Activated T-helper 9 cell treated with anti-CD3 and anti-CD28 coated beads, Interleukin-2, amount 50 U/mL, for 16 hours (primary cell): ENCODE data around the gene IL9R.
"Not testable (repeated sequence)": the region's sequence is repeated elsewhere in the genome, so short reads cannot be mapped to it uniquely, and the experiment has no call there.

Experiments
- DNase-seq: peaks from one replicate; pipeline ENCODE4 v3.0.0-alpha.2; 2020; ENCODE audit warnings: low read depth

IL9R gene, protein sequence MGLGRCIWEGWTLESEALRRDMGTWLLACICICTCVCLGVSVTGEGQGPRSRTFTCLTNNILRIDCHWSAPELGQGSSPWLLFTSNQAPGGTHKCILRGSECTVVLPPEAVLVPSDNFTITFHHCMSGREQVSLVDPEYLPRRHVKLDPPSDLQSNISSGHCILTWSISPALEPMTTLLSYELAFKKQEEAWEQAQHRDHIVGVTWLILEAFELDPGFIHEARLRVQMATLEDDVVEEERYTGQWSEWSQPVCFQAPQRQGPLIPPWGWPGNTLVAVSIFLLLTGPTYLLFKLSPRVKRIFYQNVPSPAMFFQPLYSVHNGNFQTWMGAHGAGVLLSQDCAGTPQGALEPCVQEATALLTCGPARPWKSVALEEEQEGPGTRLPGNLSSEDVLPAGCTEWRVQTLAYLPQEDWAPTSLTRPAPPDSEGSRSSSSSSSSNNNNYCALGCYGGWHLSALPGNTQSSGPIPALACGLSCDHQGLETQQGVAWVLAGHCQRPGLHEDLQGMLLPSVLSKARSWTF

GRCh38 chrX:155997436-155997835, at the start of gene IL9R:
IL9R (plus strand) TSS chrX:155997696; CDS start chrX:155997760, 64 bp downstream.
- DNase-seq, result no peak

GRCh38 chrX:155949098-155949497, 48.4 kb upstream of the IL9R start:
- no peak for DNase-seq

- DNase-seq, result no peak
These were observed 46.2 kb upstream of the IL9R start for GRCh38 chrX:155951237-155951789.

- DNase-seq, result no peak
These were observed 44.4 kb upstream of the IL9R start for GRCh38 chrX:155953055-155953454.

DNA sequence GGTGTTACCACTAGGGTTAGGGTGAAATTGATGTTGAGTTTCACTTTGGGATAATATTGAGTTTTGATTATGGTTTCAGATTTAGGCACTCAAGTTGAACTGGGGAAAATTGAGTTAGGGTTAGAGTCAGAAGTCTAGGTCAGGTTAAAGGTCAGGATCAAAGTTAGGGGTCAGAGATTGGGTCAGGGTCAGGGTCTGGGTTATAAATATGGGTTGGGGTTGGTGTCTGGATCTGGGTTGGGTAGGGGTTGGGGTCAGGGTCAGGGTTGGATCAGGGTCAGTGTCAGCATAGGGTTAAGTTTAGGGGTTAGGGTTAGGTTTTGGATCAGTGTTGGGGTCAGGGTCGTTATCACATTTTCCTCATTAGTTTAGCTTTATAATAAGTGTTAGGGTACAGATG, 42.7 kb upstream of the IL9R start:
- DNase-seq, result no peak

- no peak for DNase-seq
These were observed 41.4 kb upstream of the IL9R start for GRCh38 chrX:155956099-155956498.

- no peak for DNase-seq
These were observed 40.8 kb upstream of the IL9R start for GRCh38 chrX:155956649-155957048.

- no peak for DNase-seq
These were observed 39.7 kb upstream of the IL9R start for GRCh38 chrX:155957843-155958242.

DNA sequence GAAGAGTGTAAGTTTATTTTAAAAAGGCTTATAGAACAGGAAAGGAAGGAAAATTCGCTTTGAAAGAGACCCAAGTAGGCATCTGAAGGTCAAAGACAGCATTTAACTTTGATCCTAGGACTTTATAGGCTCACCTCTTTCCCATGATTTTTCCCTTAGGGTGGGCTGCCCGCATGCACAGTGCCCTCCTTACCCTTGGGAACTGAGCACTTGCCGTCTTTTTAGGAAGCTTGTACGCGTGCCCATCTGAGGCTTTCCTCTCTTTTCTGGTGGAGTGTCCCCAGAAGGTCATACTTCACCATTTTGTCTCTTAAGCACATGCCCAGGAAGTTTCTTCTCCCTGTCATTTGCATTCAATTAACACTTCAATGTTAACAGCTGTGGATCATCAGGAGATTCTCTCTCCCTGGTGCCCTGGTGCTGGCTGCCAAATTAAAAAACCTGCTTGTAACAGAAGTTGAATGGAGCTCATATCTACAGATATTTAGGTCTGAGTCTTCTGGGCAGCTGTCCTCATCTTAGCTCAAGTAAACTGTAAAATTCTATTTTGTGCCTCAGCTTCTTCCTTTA, 38.4 kb upstream of the IL9R start:
- no peak for DNase-seq

GRCh38 chrX:155962906-155963305, 34.6 kb upstream of the IL9R start:
- DNase-seq, result no peak

DNA sequence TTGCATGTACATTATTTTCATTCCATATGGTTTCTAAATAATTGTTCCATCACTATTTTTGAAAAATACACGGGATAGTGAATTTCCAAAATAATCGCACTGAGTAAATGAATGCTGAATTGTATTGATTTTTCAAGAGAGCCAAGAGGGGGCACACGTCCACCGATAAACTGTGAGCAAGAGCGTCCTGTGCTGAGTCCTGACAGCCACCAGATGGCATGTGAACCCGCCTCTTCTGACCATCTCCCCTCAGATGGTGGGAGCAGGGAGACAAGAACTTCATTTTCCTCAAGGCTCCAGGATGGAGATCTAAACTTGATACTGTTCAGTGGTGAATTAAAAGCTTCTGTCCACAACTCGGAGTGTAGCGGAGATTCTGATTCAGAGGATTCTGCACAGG, 30.6 kb upstream of the IL9R start:
- DNase-seq, result no peak

DNA sequence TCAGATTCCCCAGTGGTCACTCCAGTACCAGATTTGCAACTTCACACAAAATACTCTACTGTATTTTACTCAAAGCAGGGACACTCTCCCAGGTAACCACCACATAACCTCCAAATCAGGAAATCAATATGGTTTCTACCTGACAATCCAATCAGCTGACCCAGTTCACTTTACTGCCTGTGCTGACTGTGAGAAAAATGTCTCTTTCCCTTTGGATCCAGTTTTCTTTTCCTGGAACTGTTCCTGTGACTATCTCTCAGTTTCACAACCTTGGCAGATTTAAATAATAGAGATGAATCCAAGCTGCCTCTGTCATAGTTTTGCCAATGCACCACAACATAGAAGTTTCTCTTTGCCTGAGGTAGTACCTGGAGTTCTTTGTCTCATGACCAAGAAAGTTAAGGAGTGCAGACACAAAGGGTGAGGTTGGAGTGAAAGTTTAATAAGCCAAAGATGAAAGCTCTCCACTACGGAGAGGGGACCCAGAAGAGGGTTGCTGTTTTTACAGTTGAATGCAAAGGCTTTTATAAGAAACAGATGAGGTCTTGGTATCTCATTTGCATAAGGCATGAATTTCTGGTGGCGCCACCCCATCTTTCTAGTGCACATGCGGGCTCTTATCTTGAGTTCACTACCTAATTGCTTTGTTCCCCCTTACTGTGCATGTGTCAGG, 29.7 kb upstream of the IL9R start:
- no peak for DNase-seq

GRCh38 chrX:155968326-155968661, 29.2 kb upstream of the IL9R start:
- DNase-seq, result no peak

- no peak for DNase-seq
These were observed 28.7 kb upstream of the IL9R start for GRCh38 chrX:155968791-155969190.

- DNase-seq, result not testable (repeated sequence)
These were observed 25.8 kb upstream of the IL9R start for GRCh38 chrX:155971658-155972057.

- not testable (repeated sequence) for DNase-seq
These were observed 25.3 kb upstream of the IL9R start for GRCh38 chrX:155972241-155972640.

DNA sequence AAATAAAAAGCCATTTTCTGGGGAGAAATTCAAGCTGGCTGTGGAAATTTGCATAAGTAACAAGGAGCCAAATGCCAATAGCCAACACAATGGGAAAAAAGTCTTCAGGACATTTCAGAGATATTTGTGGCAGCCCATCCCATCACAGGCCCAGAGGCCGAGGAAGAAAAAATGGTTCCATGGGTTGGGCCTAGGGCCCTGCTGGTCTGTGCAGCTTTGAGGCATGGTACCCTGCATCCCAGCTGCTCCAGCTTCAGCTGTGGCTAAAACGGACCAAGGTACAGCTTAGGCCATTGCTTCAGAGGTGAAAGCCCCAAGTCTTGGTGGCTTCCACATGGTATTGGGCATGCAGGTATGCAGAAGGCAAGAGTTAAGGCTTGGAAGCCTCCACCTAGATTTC, 14.2 kb upstream of the IL9R start:
- DNase-seq, result no peak

DNA sequence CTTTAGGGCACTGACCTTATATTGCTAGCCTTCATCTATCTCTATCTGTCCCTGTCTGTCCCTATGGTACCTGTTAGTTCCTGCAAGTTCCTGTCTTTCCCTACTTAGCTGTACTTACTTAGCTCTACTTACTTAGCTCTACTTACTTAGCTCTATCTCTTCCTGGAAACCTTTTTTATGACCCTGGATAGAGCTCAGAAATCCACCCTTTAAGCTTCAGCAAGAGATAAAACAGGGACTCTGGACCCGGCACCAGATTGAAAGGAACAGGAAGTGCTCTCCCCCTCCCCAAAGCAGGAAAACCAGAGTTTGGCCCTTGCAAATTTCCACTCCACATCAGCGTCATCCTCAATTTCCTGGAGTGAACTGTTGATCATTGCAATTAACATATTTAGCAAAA, 12.3 kb upstream of the IL9R start:
- DNase-seq, result no peak

DNA sequence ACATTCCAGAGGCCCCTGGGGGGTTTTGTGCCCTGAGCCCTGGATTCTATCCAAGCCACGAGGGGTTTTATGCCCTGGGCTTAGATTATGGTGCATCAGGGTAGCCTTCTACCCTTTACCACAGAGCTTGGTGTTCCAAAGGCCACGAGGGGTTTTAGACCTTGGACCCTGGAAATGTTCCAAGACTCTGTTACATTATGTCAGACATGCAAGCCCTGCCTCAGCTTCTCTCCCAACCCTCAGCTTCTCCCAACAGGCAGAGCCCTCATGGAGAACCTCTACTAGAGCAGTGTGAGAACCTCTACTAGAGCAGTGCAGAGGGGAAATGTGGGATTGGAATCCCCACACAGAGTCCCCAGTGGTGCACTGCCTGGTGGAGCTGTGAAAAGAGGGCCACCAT, 10.5 kb upstream of the IL9R start:
- not testable (repeated sequence) for DNase-seq

DNA sequence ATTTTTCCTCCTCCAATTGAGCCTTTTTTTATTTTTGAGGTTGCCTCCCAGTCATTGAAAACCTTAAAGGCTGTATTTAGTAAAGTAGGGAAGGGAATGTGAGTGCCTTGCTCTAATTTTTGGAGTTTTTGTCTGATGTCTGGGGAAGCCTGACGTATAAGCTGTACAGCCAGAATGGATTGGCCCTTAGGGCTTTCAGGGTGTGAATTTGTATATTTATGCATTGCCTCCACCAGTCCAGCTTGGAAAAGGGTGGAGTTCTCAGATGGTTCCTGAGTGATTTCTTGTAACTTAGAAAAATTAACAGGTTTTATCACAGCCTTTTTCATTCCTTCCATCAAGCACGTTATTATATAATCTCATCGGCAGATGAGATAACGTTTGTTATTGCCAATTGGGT, 8.6 kb upstream of the IL9R start:
- no peak for DNase-seq

DNA sequence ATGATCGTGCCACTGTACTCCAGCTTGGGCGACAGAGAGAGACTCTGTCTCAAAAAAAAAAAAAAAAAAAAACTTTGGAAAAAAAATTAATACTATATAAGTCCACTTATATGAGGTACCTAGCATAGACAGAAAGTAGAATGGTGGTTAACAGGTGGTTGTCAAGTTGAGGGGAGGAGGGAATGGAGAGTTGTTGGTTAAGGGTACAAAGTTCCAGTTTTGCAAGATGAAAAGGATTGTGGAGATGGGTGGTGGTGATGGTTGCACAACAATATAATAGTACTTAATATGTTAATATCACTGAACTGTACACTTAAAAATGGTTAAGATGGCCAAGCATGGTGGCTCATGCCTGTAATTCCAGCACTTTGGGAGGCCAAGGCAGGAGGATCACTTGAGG, 4.1 kb upstream of the IL9R start:
- no peak for DNase-seq

DNA sequence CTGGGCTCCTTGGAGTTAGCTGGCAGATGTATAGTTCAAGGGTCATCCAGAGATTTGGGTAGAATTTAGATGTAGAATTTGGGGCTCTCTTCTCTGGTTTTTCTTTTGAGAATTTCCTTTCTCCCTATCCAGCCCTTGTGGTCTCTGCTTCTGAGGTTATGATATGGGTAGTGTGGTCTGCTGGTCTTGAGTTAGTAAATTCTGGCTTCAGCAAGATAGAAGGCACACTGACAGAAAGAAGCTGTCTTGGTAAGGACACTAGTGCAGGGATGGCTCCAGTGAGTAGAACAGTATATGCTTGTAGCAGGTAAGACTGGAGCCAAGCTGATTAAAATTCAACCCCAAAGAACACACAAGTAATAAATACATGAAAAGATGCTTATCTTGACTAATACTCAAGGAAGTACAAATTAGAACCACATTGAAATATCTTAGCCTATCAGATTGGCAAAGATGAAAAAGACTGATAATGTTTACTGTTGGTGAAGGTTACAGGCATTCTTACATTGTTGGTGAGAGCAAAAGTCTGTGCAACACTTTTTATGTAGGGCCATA, 2.1 kb upstream of the IL9R start:
- DNase-seq, result no peak

DNA sequence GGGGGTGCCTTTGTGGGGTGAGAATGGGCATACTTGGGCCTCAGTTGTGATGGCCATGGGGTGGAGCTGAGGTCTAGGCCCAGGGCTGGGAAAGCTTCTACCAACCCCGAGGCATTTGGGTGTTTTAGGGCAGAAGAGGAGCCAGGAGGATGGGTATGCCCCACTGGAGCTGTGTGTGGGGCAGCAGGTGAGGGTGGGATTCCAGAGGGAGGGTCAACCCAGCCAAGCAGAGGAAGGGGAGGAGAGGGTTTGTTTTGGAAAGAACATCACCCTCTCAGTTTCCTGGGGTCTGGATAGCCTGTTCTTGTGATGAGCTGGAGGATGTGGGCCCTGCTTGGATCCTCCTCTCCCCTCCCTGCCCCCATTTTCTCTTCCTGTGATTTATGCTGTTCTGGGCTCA, 620 bp downstream of the IL9R start:
- no peak for DNase-seq
